Measurements from ENCODE around the gene ITPR2. TPM values are rescaled to one million over a fixed set of nuclear protein-coding genes. Genes with fewer than 3 reads are reported as not detected.

The ITPR2 gene
- total RNA-seq, 1 experiment from 2014 or later: 4.0 TPM

GRCh38 chr12:26715232-26715631 lies 117.8 kb downstream of the ITPR2 start:
- TF ChIP-seq EZH2phosphoT487 (IDR thresholded peaks at IDR 0.05; ENCODE audit: borderline replicate concordance, low read length): no peak
- no peak for TF ChIP-seq EZH2 (IDR thresholded peaks at IDR 0.05; ENCODE audit: low read length, unreplicated experiment)
- TF ChIP-seq CTCF (conservative IDR thresholded peaks at IDR 0.05; ENCODE audit: low read depth, low read length): no peak
- no peak overlapping the region for H3K4me2 ChIP-seq (ENCODE audit: low read length)
- no peaks in the 10 kb centered on the region for H4K20me1 ChIP-seq (ENCODE audit: low read length)
- no peak for ATAC-seq
- intact Hi-C loops (cut with micrococcal nuclease): no loop called here
- no peak overlapping the region for H3K4me3 ChIP-seq (ENCODE audit: low read length)
- no peak overlapping the region for H3K9ac ChIP-seq (ENCODE audit: low read length)
- no peak overlapping the region for H3K27ac ChIP-seq (ENCODE audit: low read length)
- no TSS peak for BruUV-seq (replicated peaks)
- H3K9me3 ChIP-seq (ENCODE audit: low read length): no peaks in the 10 kb centered on the region
- ChIA-PET POLR2A (ENCODE audit: unreplicated experiment) (no interaction called here), CTCF (no interaction called here)
- H2AFZ ChIP-seq (ENCODE audit: low read length): no peak overlapping the region
- H3K79me2 ChIP-seq (ENCODE audit: low read length): no peaks in the 10 kb centered on the region
- no peaks in the 10 kb centered on the region for H3F3A ChIP-seq (ENCODE audit: low read length, unreplicated experiment)
- no peaks in the 10 kb centered on the region for H3K9me2 ChIP-seq (replicated peaks; ENCODE audit: low read length)
- DNase-seq: no peak
- no peaks in the 10 kb centered on the region for H3K36me3 ChIP-seq (ENCODE audit: low read depth, low read length)
- no peaks in the 10 kb centered on the region for H3K4me1 ChIP-seq (ENCODE audit: insufficient read depth, low read length)
- H3K27me3 ChIP-seq (ENCODE audit: low read length): no peaks in the 10 kb centered on the region

GRCh38 chr12:26713885-26714383 lies 119.1 kb downstream of the ITPR2 start:
- ChIA-PET POLR2A (ENCODE audit: unreplicated experiment) (no interaction called here), CTCF (no interaction called here)
- DNase-seq (no peak), ATAC-seq (no peak)
- Histone ChIP-seq H3K4me2 (ENCODE audit: low read length) (no peak overlapping the region), H3K9me2 (replicated peaks; ENCODE audit: low read length) (no peaks in the 10 kb centered on the region), H2AFZ (ENCODE audit: low read length) (no peak overlapping the region), H3K79me2 (ENCODE audit: low read length) (no peaks in the 10 kb centered on the region), H3K36me3 (ENCODE audit: low read depth, low read length) (no peaks in the 10 kb centered on the region), H3F3A (ENCODE audit: low read length, unreplicated experiment) (no peaks in the 10 kb centered on the region), H3K9ac (ENCODE audit: low read length) (no peak overlapping the region), H4K20me1 (ENCODE audit: low read length) (no peaks in the 10 kb centered on the region), H3K27me3 (ENCODE audit: low read length) (no peaks in the 10 kb centered on the region), H3K4me3 (ENCODE audit: low read length) (no peak overlapping the region), H3K4me1 (ENCODE audit: insufficient read depth, low read length) (no peaks in the 10 kb centered on the region), H3K9me3 (ENCODE audit: low read length) (no peaks in the 10 kb centered on the region), H3K27ac (ENCODE audit: low read length) (no peak overlapping the region)
- BruUV-seq (replicated peaks): no TSS peak
- intact Hi-C loops (cut with micrococcal nuclease): no loop called here
- TF ChIP-seq CTCF (conservative IDR thresholded peaks at IDR 0.05; ENCODE audit: low read depth, low read length) (no peak), EZH2 (IDR thresholded peaks at IDR 0.05; ENCODE audit: low read length, unreplicated experiment) (no peak), EZH2phosphoT487 (IDR thresholded peaks at IDR 0.05; ENCODE audit: borderline replicate concordance, low read length) (no peak)

DNA sequence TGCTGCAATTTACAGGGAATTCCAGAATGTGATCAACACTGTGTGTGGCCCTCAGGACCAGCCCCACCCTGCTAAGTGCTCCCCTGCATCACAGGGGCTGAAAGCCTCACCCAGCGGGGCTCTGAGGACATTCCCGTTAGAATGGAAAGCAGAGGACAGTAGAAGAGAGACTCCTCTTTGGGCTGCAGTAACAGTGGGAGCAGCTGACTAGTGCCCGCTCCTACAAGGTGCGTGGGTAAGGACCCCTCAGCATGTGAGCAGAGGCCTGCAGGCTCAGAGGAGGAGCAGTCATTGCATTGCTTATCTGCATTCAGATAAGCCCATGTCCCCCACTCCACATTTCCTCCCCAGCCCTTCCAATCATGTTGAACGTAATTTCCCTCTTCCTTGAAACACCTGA lies 120.1 kb downstream of the ITPR2 start:
- H3K4me2 ChIP-seq (ENCODE audit: low read length): no peak overlapping the region
- no peaks in the 10 kb centered on the region for H3K9me3 ChIP-seq (ENCODE audit: low read length)
- DNase-seq (no peak), ATAC-seq (no peak)
- H3K27ac ChIP-seq (ENCODE audit: low read length): no peak overlapping the region
- H3K27me3 ChIP-seq (ENCODE audit: low read length): no peaks in the 10 kb centered on the region
- ChIA-PET POLR2A (ENCODE audit: unreplicated experiment) (no interaction called here), CTCF (no interaction called here)
- TF ChIP-seq CTCF (conservative IDR thresholded peaks at IDR 0.05; ENCODE audit: low read depth, low read length) (no peak), EZH2 (IDR thresholded peaks at IDR 0.05; ENCODE audit: low read length, unreplicated experiment) (no peak), EZH2phosphoT487 (IDR thresholded peaks at IDR 0.05; ENCODE audit: borderline replicate concordance, low read length) (no peak)
- H3K36me3 ChIP-seq (ENCODE audit: low read depth, low read length): no peaks in the 10 kb centered on the region
- H3K4me3 ChIP-seq (ENCODE audit: low read length): no peak overlapping the region
- H2AFZ ChIP-seq (ENCODE audit: low read length): no peak overlapping the region
- H3K4me1 ChIP-seq (ENCODE audit: insufficient read depth, low read length): no peaks in the 10 kb centered on the region
- no peak overlapping the region for H3K9ac ChIP-seq (ENCODE audit: low read length)
- no peaks in the 10 kb centered on the region for H3K9me2 ChIP-seq (replicated peaks; ENCODE audit: low read length)
- H3K79me2 ChIP-seq (ENCODE audit: low read length): no peaks in the 10 kb centered on the region
- no peaks in the 10 kb centered on the region for H3F3A ChIP-seq (ENCODE audit: low read length, unreplicated experiment)
- no TSS peak for BruUV-seq (replicated peaks)
- intact Hi-C loops (cut with micrococcal nuclease): no loop called here
- no peaks in the 10 kb centered on the region for H4K20me1 ChIP-seq (ENCODE audit: low read length)

Measured in PC-3 (cell line).